LNCaP clone FGC (cell line): Measurements from ENCODE around the gene SEMA4D.

Experiments
- DNase-seq: peaks from one replicate; pipeline ENCODE4 v3.0.0-alpha.2; 2011; ENCODE audit warnings: low read depth
- H3K4me3 ChIP-seq: 2 replicates; pipeline ENCODE4 v1.5.1; 2011; ENCODE audit warnings: mild to moderate bottlenecking, low read depth, low read length, control low read depth
- TF ChIP-seq, protein P1 (sequence below): IDR thresholded peaks from 2 replicates; pipeline ENCODE4 v1.5.1; 2012; ENCODE audit warnings: mild to moderate bottlenecking; ENCODE audit not compliant: control insufficient read depth, insufficient read depth; ENCODE audit errors: extremely low read depth

The SEMA4D gene, protein sequence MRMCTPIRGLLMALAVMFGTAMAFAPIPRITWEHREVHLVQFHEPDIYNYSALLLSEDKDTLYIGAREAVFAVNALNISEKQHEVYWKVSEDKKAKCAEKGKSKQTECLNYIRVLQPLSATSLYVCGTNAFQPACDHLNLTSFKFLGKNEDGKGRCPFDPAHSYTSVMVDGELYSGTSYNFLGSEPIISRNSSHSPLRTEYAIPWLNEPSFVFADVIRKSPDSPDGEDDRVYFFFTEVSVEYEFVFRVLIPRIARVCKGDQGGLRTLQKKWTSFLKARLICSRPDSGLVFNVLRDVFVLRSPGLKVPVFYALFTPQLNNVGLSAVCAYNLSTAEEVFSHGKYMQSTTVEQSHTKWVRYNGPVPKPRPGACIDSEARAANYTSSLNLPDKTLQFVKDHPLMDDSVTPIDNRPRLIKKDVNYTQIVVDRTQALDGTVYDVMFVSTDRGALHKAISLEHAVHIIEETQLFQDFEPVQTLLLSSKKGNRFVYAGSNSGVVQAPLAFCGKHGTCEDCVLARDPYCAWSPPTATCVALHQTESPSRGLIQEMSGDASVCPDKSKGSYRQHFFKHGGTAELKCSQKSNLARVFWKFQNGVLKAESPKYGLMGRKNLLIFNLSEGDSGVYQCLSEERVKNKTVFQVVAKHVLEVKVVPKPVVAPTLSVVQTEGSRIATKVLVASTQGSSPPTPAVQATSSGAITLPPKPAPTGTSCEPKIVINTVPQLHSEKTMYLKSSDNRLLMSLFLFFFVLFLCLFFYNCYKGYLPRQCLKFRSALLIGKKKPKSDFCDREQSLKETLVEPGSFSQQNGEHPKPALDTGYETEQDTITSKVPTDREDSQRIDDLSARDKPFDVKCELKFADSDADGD

DNA sequence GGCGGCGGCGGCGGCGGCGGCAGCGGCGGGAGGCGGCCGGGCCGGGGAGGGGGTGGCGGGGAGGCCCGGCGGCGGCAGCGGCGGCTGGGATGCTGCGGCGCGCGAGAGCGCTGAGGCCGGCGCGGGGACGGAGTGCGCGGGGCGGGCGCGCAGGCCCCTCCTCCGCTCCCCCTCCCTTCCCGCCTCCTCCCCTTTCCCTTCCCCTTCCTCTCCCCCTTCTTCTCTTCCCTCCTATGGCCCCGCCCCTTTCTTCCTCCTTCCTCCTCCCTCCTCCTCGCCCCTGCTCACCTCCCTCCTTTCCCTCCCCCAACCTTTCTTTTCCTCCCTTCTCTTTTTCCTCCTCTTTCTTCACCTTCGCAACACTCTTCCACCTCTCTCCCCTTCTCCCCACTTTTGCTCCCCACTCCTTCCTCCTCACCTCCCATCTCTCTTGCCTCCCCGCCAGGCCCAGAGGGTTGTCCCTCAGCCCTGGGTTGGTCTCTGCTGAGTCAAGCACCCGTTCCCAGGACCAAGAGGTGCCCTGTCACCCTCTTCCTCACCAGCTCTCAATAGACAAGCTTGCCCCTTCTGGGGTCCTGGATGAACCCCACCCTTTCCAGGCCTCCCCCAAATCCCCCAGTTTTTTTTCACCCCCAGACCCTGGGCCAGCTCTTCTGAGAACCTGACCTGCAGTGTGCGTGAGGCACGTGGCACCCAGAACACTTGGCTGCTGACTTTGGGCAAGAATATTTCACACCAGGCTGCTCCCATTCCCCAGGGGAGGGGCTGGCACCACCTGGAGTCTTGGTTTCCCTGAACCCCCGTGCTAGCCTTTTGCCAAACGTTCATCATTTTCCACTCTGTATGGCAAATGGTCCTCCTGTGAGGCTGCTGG lies at the start of gene SEMA4D:
SEMA4D (minus strand) TSS at position 136 of the 874 bp plus-strand sequence. CDS start 92,657 bp downstream, outside the sequence.
- TF ChIP-seq, protein P1, sequence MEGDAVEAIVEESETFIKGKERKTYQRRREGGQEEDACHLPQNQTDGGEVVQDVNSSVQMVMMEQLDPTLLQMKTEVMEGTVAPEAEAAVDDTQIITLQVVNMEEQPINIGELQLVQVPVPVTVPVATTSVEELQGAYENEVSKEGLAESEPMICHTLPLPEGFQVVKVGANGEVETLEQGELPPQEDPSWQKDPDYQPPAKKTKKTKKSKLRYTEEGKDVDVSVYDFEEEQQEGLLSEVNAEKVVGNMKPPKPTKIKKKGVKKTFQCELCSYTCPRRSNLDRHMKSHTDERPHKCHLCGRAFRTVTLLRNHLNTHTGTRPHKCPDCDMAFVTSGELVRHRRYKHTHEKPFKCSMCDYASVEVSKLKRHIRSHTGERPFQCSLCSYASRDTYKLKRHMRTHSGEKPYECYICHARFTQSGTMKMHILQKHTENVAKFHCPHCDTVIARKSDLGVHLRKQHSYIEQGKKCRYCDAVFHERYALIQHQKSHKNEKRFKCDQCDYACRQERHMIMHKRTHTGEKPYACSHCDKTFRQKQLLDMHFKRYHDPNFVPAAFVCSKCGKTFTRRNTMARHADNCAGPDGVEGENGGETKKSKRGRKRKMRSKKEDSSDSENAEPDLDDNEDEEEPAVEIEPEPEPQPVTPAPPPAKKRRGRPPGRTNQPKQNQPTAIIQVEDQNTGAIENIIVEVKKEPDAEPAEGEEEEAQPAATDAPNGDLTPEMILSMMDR: no peak
- peak within 1 kb of the TSS; percentile 79 for H3K4me3 ChIP-seq
- DNase-seq: peak; percentile 63

DNA sequence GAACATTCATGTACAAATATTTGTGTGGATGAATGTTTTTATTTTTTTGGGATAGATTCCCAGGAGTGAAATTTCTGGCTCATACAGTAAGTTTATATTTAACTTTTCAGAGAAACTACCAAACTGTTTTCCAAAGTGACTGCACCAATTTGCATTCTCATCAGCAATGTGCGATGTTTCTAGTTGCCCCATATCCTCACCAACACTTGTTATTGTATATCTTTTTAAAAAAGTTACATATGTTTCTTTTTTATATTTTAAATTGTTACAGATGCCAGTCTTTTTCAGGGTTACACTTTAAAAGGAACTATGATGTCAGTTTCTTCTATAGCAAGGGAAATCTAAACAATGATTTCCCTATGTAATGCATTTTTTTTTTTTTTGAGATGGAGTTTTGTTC lies 49.1 kb upstream of the SEMA4D start:
- DNase-seq: no peak
- TF ChIP-seq, protein P1: no peak

DNA sequence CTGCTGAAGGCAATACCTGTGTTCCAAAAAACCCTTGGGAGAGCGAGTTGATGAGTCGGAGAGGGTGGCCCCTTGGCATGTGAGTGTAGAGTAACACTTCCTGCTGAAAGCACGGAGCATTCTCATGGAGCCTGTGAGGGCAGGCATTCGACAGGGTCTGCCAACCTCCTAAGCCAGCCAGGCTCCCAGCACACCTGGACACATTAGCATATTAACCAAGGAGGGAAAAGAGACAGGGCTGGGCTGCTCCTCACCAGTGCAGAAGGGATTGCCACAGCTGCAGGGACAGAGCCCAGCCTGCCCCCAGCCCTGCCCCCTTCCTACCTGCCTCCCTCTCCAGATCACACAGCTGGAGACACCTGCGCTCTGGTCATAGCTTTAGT lies 46.4 kb upstream of the SEMA4D start:
- TF ChIP-seq, protein P1: no peak
- no peak for DNase-seq
- H3K4me3 ChIP-seq: no peak overlapping the region

More for the DNA sequence above, 49.1 kb upstream of the SEMA4D start:
- H3K4me3 ChIP-seq: no peak overlapping the region

DNA sequence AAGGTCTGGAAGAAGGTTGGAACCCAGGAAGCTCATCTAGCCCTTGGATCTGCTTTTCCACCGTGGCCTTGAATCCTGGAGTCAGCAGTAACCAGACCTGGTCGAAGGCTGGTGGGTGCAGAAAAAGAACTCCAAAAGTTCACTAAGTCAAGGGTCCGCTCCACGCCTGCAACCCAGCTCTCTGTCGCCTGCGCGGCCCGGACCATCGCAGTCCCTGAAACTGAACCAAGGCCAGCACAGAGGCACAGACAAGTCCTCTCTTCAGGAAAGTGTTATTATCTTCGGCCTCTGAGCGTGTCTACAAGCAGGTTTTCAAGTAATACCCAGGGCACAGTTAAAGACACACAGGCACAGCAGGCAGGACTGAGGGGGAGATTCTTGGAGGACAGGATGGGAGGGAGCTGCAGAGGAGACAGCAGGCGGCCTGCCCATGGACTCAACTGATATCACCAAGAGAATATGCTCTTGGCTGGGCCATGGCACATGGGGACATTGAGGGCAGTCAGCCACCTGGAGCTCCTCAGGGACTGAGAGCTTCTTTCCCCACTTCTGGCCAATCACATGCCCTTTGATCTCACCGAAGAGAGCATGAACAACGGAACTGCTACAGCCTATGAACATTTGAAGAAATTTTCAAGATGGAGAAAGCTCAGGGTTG lies 45.8 kb upstream of the SEMA4D start:
- DNase-seq: no peak
- H3K4me3 ChIP-seq: no peak overlapping the region
- TF ChIP-seq, protein P1: no peak

DNA sequence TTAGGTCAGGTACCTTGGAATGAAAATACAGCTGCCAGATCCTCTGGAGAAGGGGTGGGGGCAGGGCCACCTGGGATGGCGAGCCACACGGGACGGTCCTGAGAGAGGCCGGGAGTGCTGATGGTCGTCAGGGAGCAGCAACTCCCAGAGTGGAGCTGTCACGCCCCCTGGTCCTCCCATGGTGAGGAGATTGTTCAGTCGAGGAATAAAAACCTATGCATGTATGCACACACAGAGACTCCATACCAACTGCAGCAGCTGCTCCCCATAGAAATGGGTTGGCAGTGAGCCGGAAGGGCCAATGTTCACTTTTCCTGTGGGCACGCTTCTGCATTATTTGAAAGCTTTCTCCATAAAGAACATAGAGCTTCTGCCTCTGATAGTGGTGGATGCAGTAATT lies 45.2 kb upstream of the SEMA4D start:
- no peak for DNase-seq
- TF ChIP-seq, protein P1: no peak
- no peak overlapping the region for H3K4me3 ChIP-seq
